ENCODE data around the gene ELOF1.

ELOF1 gene

GRCh38 chr19:11560404-11561051 lies 1.5 kb upstream of the ELOF1 start:
- Histone ChIP-seq H3K9ac (no peak overlapping the region), H4K20me1 (ENCODE audit: insufficient read depth) (no peaks in the 10 kb centered on the region), H3K4me1 (ENCODE audit: low read depth, poor library complexity, severe bottlenecking) (peaks cover 12% of the 10 kb centered on the region), H3K79me2 (ENCODE audit: insufficient read depth, low read depth) (peaks cover 12% of the 10 kb centered on the region), H3K36me3 (ENCODE audit: insufficient read depth) (no peaks in the 10 kb centered on the region), H2AFZ (ENCODE audit: low read depth) (no peak overlapping the region), H3K27me3 (ENCODE audit: insufficient read depth, low read depth) (no peaks in the 10 kb centered on the region), H3K4me3 (IDR thresholded peaks at IDR 0.05; ENCODE audit: insufficient read depth, low read depth, low read length) (no peak overlapping the region), H3K27ac (no peak overlapping the region), H3K4me2 (no peak overlapping the region; the same call in 1 of the 2 replicates)
- peak; percentile 70 for TF ChIP-seq CTCF (conservative IDR thresholded peaks at IDR 0.05; ENCODE audit: low read depth, low read length)

DNA sequence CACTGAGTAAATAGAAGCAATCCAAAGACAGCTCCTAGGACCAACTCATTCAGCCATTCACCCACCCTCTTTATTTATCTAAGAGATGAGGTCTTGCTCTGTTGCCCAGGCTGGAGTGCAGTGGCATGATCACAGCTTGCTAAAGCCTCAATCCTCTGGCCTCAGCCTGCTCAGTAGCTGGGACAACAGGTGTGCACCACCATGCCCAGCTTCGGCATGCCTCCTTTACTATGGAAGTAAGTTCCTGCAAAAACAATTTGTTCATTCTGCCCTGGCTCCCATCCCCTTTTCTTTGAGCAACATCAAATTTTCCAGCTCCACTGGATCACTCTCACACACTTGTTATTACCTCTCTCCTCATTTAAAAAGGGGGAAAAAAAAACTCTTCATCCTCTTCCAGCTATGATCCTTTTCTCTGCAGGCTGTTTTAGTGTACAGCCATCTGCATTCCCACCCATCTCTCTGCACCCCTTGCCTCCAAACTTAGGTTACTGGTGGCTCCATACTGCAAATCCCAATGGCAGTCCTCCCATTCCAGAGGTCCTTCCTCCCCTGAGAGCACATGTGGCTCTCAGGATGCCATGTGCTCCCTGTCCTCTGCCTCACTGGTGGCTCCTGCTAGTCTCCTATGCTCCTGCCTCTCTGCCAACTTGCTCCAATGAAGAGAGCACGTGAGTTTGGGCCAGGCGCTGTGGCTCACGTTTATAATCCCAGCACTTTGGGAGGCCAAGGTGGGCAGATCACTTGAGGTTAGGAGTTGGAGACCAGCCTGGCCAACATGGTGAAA lies 2.2 kb downstream of the ELOF1 start:
- no peak overlapping the region for H3K27ac ChIP-seq
- TF ChIP-seq CTCF (conservative IDR thresholded peaks at IDR 0.05; ENCODE audit: low read depth, low read length): no peak
- no peak overlapping the region for H3K4me2 ChIP-seq
- no peaks in the 10 kb centered on the region for H4K20me1 ChIP-seq (ENCODE audit: insufficient read depth)
- H3K36me3 ChIP-seq (ENCODE audit: insufficient read depth): no peaks in the 10 kb centered on the region
- no peak overlapping the region for H2AFZ ChIP-seq (ENCODE audit: low read depth)
- no peak overlapping the region for H3K9ac ChIP-seq
- no peak overlapping the region for H3K4me3 ChIP-seq (IDR thresholded peaks at IDR 0.05; ENCODE audit: insufficient read depth, low read depth, low read length)
- H3K27me3 ChIP-seq (ENCODE audit: insufficient read depth, low read depth): no peaks in the 10 kb centered on the region
- peaks cover 12% of the 10 kb centered on the region for H3K79me2 ChIP-seq (ENCODE audit: insufficient read depth, low read depth)
- H3K4me1 ChIP-seq (ENCODE audit: low read depth, poor library complexity, severe bottlenecking): peaks cover 12% of the 10 kb centered on the region

DNA sequence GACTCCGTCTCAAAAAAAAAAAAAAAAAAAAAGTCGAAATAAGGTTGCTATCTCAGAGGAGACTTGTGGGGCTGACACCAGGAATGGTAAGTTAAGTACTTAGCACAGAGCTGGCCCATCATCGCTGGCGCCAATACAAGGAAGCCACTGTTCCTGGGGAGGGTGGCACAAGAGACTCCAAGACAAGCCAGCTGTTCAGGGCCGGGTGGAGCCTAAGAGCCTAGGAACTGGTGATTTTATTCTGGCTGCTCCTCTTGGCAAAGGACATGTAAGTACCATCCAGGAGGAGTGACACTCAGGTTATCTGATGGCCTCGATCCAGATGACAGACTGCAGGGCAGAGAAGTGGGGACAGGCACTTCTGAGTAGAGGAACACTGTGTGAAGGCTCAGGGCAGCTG lies 3.8 kb downstream of the ELOF1 start:
- H2AFZ ChIP-seq (ENCODE audit: low read depth): no peak overlapping the region
- H3K4me2 ChIP-seq: no peak overlapping the region
- H3K79me2 ChIP-seq (ENCODE audit: insufficient read depth, low read depth): peaks cover 12% of the 10 kb centered on the region
- peaks cover 10% of the 10 kb centered on the region for H3K4me1 ChIP-seq (ENCODE audit: low read depth, poor library complexity, severe bottlenecking)
- H3K9ac ChIP-seq: no peak overlapping the region
- no peaks in the 10 kb centered on the region for H3K36me3 ChIP-seq (ENCODE audit: insufficient read depth)
- no peaks in the 10 kb centered on the region for H4K20me1 ChIP-seq (ENCODE audit: insufficient read depth)
- no peaks in the 10 kb centered on the region for H3K27me3 ChIP-seq (ENCODE audit: insufficient read depth, low read depth)
- no peak overlapping the region for H3K4me3 ChIP-seq (IDR thresholded peaks at IDR 0.05; ENCODE audit: insufficient read depth, low read depth, low read length)
- H3K27ac ChIP-seq: no peak overlapping the region
- no peak for TF ChIP-seq CTCF (conservative IDR thresholded peaks at IDR 0.05; ENCODE audit: low read depth, low read length)

DNA sequence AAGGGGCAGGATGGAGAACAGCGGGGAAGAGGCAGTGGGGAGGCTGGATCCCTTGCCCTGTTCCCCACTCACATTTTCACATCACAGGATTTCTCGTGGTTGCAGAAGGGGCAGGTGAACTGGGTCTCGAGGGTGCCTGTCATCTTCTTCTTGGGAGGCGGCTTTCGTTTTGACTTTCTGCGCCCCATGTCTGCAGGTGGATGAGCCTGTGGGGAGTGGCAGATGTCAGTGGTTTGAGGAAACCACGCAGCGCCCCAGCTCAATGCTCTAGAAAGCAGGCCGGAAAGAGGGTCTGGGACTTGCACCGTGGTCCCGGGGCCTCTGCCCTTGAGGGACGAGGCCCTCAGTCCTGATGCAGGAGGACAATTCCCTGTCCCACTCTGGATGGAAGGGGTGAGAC lies 4.9 kb downstream of the ELOF1 start:
- Histone ChIP-seq H3K36me3 (ENCODE audit: insufficient read depth) (no peaks in the 10 kb centered on the region), H3K9ac (no peak overlapping the region), H2AFZ (ENCODE audit: low read depth) (no peak overlapping the region), H4K20me1 (ENCODE audit: insufficient read depth) (no peaks in the 10 kb centered on the region), H3K27me3 (ENCODE audit: insufficient read depth, low read depth) (no peaks in the 10 kb centered on the region), H3K79me2 (ENCODE audit: insufficient read depth, low read depth) (peaks cover 12% of the 10 kb centered on the region), H3K27ac (no peak overlapping the region), H3K4me1 (ENCODE audit: low read depth, poor library complexity, severe bottlenecking) (peaks cover 7% of the 10 kb centered on the region), H3K4me3 (IDR thresholded peaks at IDR 0.05; ENCODE audit: insufficient read depth, low read depth, low read length) (no peak overlapping the region), H3K4me2 (no peak overlapping the region)
- TF ChIP-seq CTCF (conservative IDR thresholded peaks at IDR 0.05; ENCODE audit: low read depth, low read length): no peak
